SK-N-SH (cell line): ENCODE data around the gene MACROD1. TPM values are rescaled to one million over a fixed set of nuclear protein-coding genes. Genes with fewer than 3 reads are reported as not detected.

Experiments used
- CTCF ChIA-PET: fragments of 300-600, 350-600 bp; formaldehyde crosslinking; extraction: SDS; loops from one replicate; lab custom pipeline; 2021; lab: Yijun Ruan, JAX
- POLR2A ChIA-PET: fragments of 350-600 bp; sonication (Branson Sonifier 250); formaldehyde crosslinking; extraction: SDS; loops from one replicate; lab custom pipeline; 2020; ENCODE audit warnings: antibody characterized with exemption, inconsistent platforms; lab: Yijun Ruan, JAX
- DNase-seq: peaks from one replicate; pipeline ENCODE4 v3.0.0; 2012
- H2AFZ ChIP-seq: fragments of 200-600 bp; sonication (generic); 2 replicates; pipeline ENCODE4 v1.8.1; 2016; ENCODE audit warnings: antibody characterized with exemption, mild to moderate bottlenecking, low read depth
- H3F3A ChIP-seq: fragments of 200-600 bp; sonication (generic); replicated peaks from 2 replicates; pipeline ENCODE3; 2016; ENCODE audit warnings: antibody characterized with exemption, mild to moderate bottlenecking; ENCODE audit not compliant: insufficient read depth
- H3K27ac ChIP-seq, 2 experiments: fragments of 200-500 bp in 1 of 2; fragments of 200-600 bp in 1 of 2; sonication (Bioruptor generic) in 1 of 2; sonication (generic), shearing (Covaris generic) in 1 of 2; 2 replicates each; pipeline versions ENCODE4 v1.5.1 to v1.6.1; 2014 to 2016; ENCODE audit warnings: low read depth in 2 of 2, inconsistent platforms in 1 of 2, low read length in 1 of 2, mild to moderate bottlenecking in 1 of 2, mixed read lengths in 1 of 2
- H3K27me3 ChIP-seq: fragments of 200-600 bp; sonication (generic), shearing (Covaris generic); 2 replicates; pipeline ENCODE4 v1.6.1; 2016; ENCODE audit warnings: mixed run types; ENCODE audit not compliant: insufficient read depth
- H3K36me3 ChIP-seq, 2 experiments: fragments of 200-500 bp in 1 of 2; fragments of 200-600 bp in 1 of 2; sonication (Bioruptor generic) in 1 of 2; sonication (generic) in 1 of 2; replicated peaks in 1 of 2; 2 replicates each; pipeline versions ENCODE3 to v1.5.1; 2014 to 2016; ENCODE audit warnings: low read length in 1 of 2, mild to moderate bottlenecking in 1 of 2; ENCODE audit not compliant: insufficient read depth in 2 of 2, control insufficient read depth in 1 of 2
- H3K4me1 ChIP-seq, 2 experiments: fragments of 200-500 bp in 1 of 2; fragments of 200-600 bp in 1 of 2; sonication (Bioruptor generic) in 1 of 2; sonication (generic), shearing (Covaris generic) in 1 of 2; 2 replicates each; pipeline versions ENCODE4 v1.5.1 to v1.6.1; 2014 to 2016; ENCODE audit warnings: low read depth in 1 of 2, low read length in 1 of 2, mixed run types in 1 of 2; ENCODE audit not compliant: insufficient read depth in 2 of 2, control insufficient read depth in 1 of 2
- H3K4me2 ChIP-seq: fragments of 200-600 bp; sonication (generic), shearing (Covaris generic); 2 replicates; pipeline ENCODE4 v1.6.1; 2017; ENCODE audit warnings: mixed run types
- H3K4me3 ChIP-seq, 2 experiments: fragments of 200-500 bp in 1 of 2; fragments of 200-600 bp in 1 of 2; sonication (Bioruptor generic) in 1 of 2; sonication (generic), shearing (Covaris generic) in 1 of 2; 2 replicates each; pipeline versions ENCODE4 v1.5.1 to v1.8.1; 2014 to 2016; ENCODE audit warnings: low read depth in 2 of 2, inconsistent platforms in 1 of 2, low read length in 1 of 2, mild to moderate bottlenecking in 1 of 2, mixed read lengths in 1 of 2, moderate library complexity in 1 of 2
- H3K79me2 ChIP-seq: fragments of 200-600 bp; sonication (generic); 2 replicates; pipeline ENCODE4 v1.8.1; 2017; ENCODE audit warnings: mild to moderate bottlenecking; ENCODE audit not compliant: insufficient read depth
- H3K9ac ChIP-seq: fragments of 200-600 bp; sonication (generic); 2 replicates; pipeline ENCODE4 v1.6.1; 2017; ENCODE audit warnings: mixed run types
- H3K9me2 ChIP-seq: fragments of 200-600 bp; sonication (generic); 2 replicates; pipeline ENCODE4 v1.6.1; 2017; ENCODE audit warnings: mixed run types
- H3K9me3 ChIP-seq: fragments of 200-600 bp; sonication (generic); 2 replicates; pipeline ENCODE4 v1.6.1; 2017; ENCODE audit warnings: mixed run types, mild to moderate bottlenecking, moderate library complexity
- H4K20me1 ChIP-seq: fragments of 200-600 bp; sonication (generic); 2 replicates; pipeline ENCODE4 v1.6.1; 2017; ENCODE audit warnings: mild to moderate bottlenecking, mixed run types; ENCODE audit not compliant: insufficient read depth
- EP300 ChIP-seq, 2 experiments: IDR thresholded peaks; 2 replicates each; pipeline versions ENCODE4 v1.4.0 to v1.6.1; 2012; ENCODE audit warnings: borderline replicate concordance in 1 of 2, low read depth in 1 of 2, low read length in 1 of 2
- EZH2phosphoT487 ChIP-seq: fragments of 200-600 bp; sonication (generic); IDR thresholded peaks from 2 replicates; pipeline ENCODE4 v1.6.1; 2017; ENCODE audit warnings: low read depth, mixed run types, mild to moderate bottlenecking, antibody characterized with exemption, moderate library complexity, borderline replicate concordance
- FOXJ3 ChIP-seq: sonication (generic); formaldehyde crosslinking; IDR thresholded peaks from 2 replicates; pipeline ENCODE4 v1.5.1; 2020; ENCODE audit warnings: mild to moderate bottlenecking, missing genetic modification reagents
- GABPA ChIP-seq: IDR thresholded peaks from 2 replicates; pipeline ENCODE4 v1.4.0; 2012; ENCODE audit warnings: low read depth, mild to moderate bottlenecking
- GATA2 ChIP-seq: sonication (generic); formaldehyde crosslinking; IDR thresholded peaks from 2 replicates; pipeline ENCODE4 v1.5.0; 2020; ENCODE audit warnings: mild to moderate bottlenecking, missing genetic modification reagents
- MEF2A ChIP-seq: IDR thresholded peaks from 2 replicates; pipeline ENCODE4 v1.4.0; 2012; ENCODE audit warnings: low read depth, borderline replicate concordance
- MXI1 ChIP-seq: IDR thresholded peaks from 2 replicates; pipeline ENCODE4 v1.6.1; 2012; ENCODE audit warnings: mild to moderate bottlenecking, low read depth, low read length, improper control_type of control experiment
- RCOR1 ChIP-seq: fragments of 150-350 bp; IDR thresholded peaks from 2 replicates; pipeline ENCODE4 v1.6.1; 2017; ENCODE audit warnings: antibody characterized with exemption, low read length
- RXRA ChIP-seq: IDR thresholded peaks from 2 replicates; pipeline ENCODE4 v1.4.0; 2012; ENCODE audit warnings: low read depth, mild to moderate bottlenecking, borderline replicate concordance
- TEAD4 ChIP-seq: IDR thresholded peaks from 2 replicates; pipeline ENCODE4 v1.4.0; 2012; ENCODE audit warnings: mild to moderate bottlenecking, borderline replicate concordance; ENCODE audit not compliant: insufficient read depth
- YY1 ChIP-seq: IDR thresholded peaks from 2 replicates; pipeline ENCODE4 v1.4.0; 2012; ENCODE audit warnings: low read depth, mild to moderate bottlenecking
- WGBS: methylation state at CpG from one replicate; pipeline ENCODE4 v1.1.6; 2017; ENCODE audit warnings: low lambda C conversion rate; 5-methylcytosine and 5-hydroxymethylcytosine counted together
- polyA plus RNA-seq, 3 experiments: library from polyadenylated mRNA; depleted of rRNA; stranded (reverse); fragments of >200 nt; gene quantifications; 2 replicates each; pipeline ENCODE4 v1.2.3, GENCODE V29; 2012
- TF ChIP-seq, protein P1 (sequence below): fragments of 150-350 bp; IDR thresholded peaks from 2 replicates; pipeline ENCODE4 v1.6.1; 2017; ENCODE audit warnings: antibody characterized with exemption, low read length, low read depth, borderline replicate concordance
- TF ChIP-seq, protein P2 (sequence below): IDR thresholded peaks from 2 replicates; pipeline ENCODE4 v1.4.0; 2012; ENCODE audit warnings: low read depth
- TF ChIP-seq, protein P3 (sequence below): IDR thresholded peaks from 2 replicates; pipeline ENCODE4 v1.4.0; 2012; ENCODE audit warnings: low read depth, borderline replicate concordance
- TF ChIP-seq, protein P4 (sequence below): fragments of 150-350 bp; IDR thresholded peaks from 2 replicates; pipeline ENCODE4 v1.6.1; 2016; ENCODE audit warnings: mild to moderate bottlenecking, low read depth, low read length
- TF ChIP-seq, protein P5 (sequence below): IDR thresholded peaks from 2 replicates; pipeline ENCODE4 v1.6.1; 2012; ENCODE audit warnings: mild to moderate bottlenecking, low read depth, low read length, moderate library complexity

Gene MACROD1
- polyA plus RNA-seq, 1 of the 3 experiments (the other 2 are of a cell fraction): 49.1 TPM

DNA sequence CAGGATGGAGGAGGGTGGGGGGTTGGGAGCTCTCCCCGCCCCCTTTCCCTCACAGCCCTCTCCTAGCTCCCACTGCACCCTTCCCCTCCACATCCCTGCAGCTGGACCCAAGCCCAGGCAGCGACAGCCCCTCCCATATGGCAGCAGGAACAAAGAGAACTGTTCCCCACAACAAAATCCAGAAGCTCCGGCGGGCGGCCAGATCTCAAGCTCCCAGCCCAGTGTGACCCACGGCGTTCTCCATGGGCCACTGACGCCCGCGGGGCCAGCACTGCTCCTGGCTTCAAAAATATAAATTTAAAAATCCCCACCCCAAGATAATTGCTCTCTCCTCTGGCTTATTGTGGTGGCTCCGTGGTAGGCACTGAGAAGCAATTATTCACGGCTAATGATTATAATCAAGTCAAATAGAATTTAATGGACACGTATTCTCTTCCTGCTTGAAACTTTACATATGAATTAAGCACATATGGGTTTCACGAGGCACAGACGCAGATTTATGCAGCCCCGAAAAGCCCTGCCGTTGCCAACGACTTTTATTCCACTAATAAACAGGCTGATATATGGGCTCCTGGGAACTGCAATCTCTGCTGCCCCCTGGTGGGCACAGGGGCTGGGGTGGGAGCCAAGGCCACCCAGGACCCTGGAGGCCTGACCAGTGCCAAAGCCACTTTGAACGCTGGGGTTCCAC lies 17.5 kb downstream of the MACROD1 start (continued):
- TF ChIP-seq, protein P1, sequence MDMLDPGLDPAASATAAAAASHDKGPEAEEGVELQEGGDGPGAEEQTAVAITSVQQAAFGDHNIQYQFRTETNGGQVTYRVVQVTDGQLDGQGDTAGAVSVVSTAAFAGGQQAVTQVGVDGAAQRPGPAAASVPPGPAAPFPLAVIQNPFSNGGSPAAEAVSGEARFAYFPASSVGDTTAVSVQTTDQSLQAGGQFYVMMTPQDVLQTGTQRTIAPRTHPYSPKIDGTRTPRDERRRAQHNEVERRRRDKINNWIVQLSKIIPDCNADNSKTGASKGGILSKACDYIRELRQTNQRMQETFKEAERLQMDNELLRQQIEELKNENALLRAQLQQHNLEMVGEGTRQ: no peak
- TF ChIP-seq, protein P2, sequence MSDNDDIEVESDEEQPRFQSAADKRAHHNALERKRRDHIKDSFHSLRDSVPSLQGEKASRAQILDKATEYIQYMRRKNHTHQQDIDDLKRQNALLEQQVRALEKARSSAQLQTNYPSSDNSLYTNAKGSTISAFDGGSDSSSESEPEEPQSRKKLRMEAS: no peak
- TF ChIP-seq, protein P3, sequence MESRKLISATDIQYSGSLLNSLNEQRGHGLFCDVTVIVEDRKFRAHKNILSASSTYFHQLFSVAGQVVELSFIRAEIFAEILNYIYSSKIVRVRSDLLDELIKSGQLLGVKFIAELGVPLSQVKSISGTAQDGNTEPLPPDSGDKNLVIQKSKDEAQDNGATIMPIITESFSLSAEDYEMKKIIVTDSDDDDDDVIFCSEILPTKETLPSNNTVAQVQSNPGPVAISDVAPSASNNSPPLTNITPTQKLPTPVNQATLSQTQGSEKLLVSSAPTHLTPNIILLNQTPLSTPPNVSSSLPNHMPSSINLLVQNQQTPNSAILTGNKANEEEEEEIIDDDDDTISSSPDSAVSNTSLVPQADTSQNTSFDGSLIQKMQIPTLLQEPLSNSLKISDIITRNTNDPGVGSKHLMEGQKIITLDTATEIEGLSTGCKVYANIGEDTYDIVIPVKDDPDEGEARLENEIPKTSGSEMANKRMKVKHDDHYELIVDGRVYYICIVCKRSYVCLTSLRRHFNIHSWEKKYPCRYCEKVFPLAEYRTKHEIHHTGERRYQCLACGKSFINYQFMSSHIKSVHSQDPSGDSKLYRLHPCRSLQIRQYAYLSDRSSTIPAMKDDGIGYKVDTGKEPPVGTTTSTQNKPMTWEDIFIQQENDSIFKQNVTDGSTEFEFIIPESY: no peak
- TF ChIP-seq TEAD4 (no peak), YY1 (no peak), FOXJ3 (CRISPR knock-in tag) (peak; percentile 39; the same call in 1 of the 2 replicates), MEF2A (no peak), GABPA (no peak), RCOR1 (peak; percentile 44)
- TF ChIP-seq, all 33 proteins: peak for 12

DNA sequence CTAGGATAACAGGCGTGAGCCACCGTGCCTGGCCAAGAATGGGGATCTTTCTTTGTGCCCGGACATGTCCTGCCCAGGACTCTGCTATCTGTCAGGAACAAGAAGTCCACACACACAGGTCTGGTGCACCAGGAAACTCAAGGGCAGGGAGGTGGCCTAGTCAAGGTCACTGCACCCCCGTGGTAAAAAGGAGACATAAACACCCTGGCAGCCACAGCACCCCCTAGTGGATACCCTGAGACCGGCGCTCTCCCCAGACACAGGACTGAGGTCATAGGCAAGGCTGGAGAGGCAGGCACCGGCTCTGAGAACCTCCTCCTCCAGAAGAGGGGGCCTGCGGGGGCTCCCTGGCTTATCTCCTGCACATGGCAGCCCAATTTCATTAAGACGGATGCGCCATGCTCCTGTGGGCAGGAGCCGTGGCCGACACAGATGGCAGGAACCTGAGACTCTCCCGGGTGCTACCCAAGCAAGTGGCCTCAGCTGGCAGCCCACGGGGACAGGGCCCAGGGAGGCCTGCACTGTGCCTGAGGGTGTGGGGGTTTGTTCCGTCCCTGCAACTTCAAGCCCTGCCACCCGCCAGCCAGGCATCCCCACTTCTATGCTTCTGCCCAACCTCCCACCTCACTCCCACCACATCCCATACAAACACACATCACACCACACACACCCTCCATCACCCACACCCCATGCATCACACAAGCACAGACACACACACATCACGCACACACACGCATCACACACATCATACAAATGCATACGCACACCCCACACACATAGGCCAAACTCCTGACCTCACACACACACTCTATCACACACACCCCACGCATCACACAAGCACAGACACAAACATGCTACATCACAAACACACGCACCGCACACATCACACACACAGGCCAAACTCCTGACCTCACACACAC lies 19.6 kb downstream of the MACROD1 start:
- Histone ChIP-seq H4K20me1 (no peaks in the 10 kb centered on the region), H3K9ac (no peak overlapping the region), H3K9me2 (no peaks in the 10 kb centered on the region), H2AFZ (no peak overlapping the region), H3K9me3 (no peaks in the 10 kb centered on the region), H3K27me3 (no peaks in the 10 kb centered on the region), H3K4me2 (no peak overlapping the region), H3F3A (peaks cover 3% of the 10 kb centered on the region), H3K36me3 (no peaks in the 10 kb centered on the region), H3K79me2 (peaks cover 3% of the 10 kb centered on the region; the same call in 1 of the 2 replicates), H3K4me3 (no peak overlapping the region; a peak in 1 of 4 replicates), H3K4me1 (peaks cover 0 to 78% of the 10 kb centered on the region in 2 experiments; a peak in 2 of 4 replicates), H3K27ac (peak overlapping the region in 1 of 2 experiments; percentile 93; a peak in 2 of 4 replicates)
- DNase-seq: peak; percentile 87
- WGBS: 73% methylated on average over 15 of the region's 22 CpGs
- POLR2A ChIA-PET: interaction anchor here (1.1 to 1.6 kb wide), 2 partner anchors 13 to 88 kb away, joined by 3 read pairs; no protein-coding TSS in a partner anchor
- CTCF ChIA-PET: interaction anchor here (0.6 to 14.5 kb wide), 18 partner anchors 11 to 397 kb away, joined by 3 to 207 read pairs (median 4); partner anchors contain the start of genes COX8A and FLRT1
- TF ChIP-seq, protein P2: no peak
- TF ChIP-seq, protein P4, sequence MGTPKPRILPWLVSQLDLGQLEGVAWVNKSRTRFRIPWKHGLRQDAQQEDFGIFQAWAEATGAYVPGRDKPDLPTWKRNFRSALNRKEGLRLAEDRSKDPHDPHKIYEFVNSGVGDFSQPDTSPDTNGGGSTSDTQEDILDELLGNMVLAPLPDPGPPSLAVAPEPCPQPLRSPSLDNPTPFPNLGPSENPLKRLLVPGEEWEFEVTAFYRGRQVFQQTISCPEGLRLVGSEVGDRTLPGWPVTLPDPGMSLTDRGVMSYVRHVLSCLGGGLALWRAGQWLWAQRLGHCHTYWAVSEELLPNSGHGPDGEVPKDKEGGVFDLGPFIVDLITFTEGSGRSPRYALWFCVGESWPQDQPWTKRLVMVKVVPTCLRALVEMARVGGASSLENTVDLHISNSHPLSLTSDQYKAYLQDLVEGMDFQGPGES: no peak
- TF ChIP-seq MXI1 (peak; percentile 93), EP300 (IDR thresholded peaks at IDR 0.05; ENCODE audit: borderline replicate concordance in 1 of 2, low read depth in 1 of 2, low read length in 1 of 2) (peak in 1 of 2 experiments; percentile 94; a peak in 2 of 4 replicates), GATA2 (CRISPR knock-in tag) (peak; percentile 94), EZH2phosphoT487 (no peak), RXRA (no peak), MEF2A (no peak)
- TF ChIP-seq, protein P5, sequence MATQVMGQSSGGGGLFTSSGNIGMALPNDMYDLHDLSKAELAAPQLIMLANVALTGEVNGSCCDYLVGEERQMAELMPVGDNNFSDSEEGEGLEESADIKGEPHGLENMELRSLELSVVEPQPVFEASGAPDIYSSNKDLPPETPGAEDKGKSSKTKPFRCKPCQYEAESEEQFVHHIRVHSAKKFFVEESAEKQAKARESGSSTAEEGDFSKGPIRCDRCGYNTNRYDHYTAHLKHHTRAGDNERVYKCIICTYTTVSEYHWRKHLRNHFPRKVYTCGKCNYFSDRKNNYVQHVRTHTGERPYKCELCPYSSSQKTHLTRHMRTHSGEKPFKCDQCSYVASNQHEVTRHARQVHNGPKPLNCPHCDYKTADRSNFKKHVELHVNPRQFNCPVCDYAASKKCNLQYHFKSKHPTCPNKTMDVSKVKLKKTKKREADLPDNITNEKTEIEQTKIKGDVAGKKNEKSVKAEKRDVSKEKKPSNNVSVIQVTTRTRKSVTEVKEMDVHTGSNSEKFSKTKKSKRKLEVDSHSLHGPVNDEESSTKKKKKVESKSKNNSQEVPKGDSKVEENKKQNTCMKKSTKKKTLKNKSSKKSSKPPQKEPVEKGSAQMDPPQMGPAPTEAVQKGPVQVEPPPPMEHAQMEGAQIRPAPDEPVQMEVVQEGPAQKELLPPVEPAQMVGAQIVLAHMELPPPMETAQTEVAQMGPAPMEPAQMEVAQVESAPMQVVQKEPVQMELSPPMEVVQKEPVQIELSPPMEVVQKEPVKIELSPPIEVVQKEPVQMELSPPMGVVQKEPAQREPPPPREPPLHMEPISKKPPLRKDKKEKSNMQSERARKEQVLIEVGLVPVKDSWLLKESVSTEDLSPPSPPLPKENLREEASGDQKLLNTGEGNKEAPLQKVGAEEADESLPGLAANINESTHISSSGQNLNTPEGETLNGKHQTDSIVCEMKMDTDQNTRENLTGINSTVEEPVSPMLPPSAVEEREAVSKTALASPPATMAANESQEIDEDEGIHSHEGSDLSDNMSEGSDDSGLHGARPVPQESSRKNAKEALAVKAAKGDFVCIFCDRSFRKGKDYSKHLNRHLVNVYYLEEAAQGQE: no peak
